GM19438 (cell line): Measurements from ENCODE around the gene SNAI3.

Experiments
- ATAC-seq: cut with Tn5 transposase; IDR thresholded peaks from one replicate; pipeline ENCODE4 v1.9.1; 2021; ENCODE audit warnings: low read depth; ENCODE audit not compliant: unreplicated experiment

Gene SNAI3

GRCh38 chr16:88691924-88692560 is 5.7 kb upstream of the SNAI3 start:
- ATAC-seq, result no peak

GRCh38 chr16:88691129-88691813 is 5.0 kb upstream of the SNAI3 start:
- ATAC-seq, result no peak

GRCh38 chr16:88690341-88691128 is 4.2 kb upstream of the SNAI3 start:
- ATAC-seq, result no peak

GRCh38 chr16:88688013-88688778 is 1.9 kb upstream of the SNAI3 start:
- no peak for ATAC-seq

GRCh38 chr16:88687676-88688012 is 1.3 kb upstream of the SNAI3 start:
- no peak for ATAC-seq

- no peak for ATAC-seq
Measured at GRCh38 chr16:88687254-88687576, 908 bp upstream of the SNAI3 start.

- peak; percentile 16 for ATAC-seq
Measured at GRCh38 chr16:88686062-88686438, 257 bp downstream of the SNAI3 start.

- no peak for ATAC-seq
Measured at GRCh38 chr16:88685156-88686061, 898 bp downstream of the SNAI3 start.

- ATAC-seq, result no peak
Measured at GRCh38 chr16:88684569-88685155, 1.6 kb downstream of the SNAI3 start.

GRCh38 chr16:88681709-88682451 is 4.4 kb downstream of the SNAI3 start:
- peak; percentile 53 for ATAC-seq

- ATAC-seq, result peak; percentile 31
Measured at GRCh38 chr16:88681084-88681680, 5.1 kb downstream of the SNAI3 start.

- no peak for ATAC-seq
Measured at GRCh38 chr16:88680554-88681083, 5.7 kb downstream of the SNAI3 start.

- no peak for ATAC-seq
Measured at GRCh38 chr16:88678224-88678979, 7.9 kb downstream of the SNAI3 start.

- no peak for ATAC-seq
Measured at GRCh38 chr16:88677721-88678120, 8.6 kb downstream of the SNAI3 start.

GRCh38 chr16:88676502-88677242 is 9.6 kb downstream of the SNAI3 start:
- ATAC-seq, result no peak

GRCh38 chr16:88673716-88674379 is 12.5 kb downstream of the SNAI3 start:
- no peak for ATAC-seq

GRCh38 chr16:88672776-88673175 is 13.5 kb downstream of the SNAI3 start:
- no peak for ATAC-seq
